COLO829 (cell line): ENCODE results near the gene QKI.
"Not testable (repeated sequence)": the region's sequence is repeated elsewhere in the genome, so short reads cannot be mapped to it uniquely, and the experiment has no call there.

Source experiments
- DNase-seq: peaks from one replicate; pipeline ENCODE4 v3.0.0; 2012; ENCODE audit warnings: low spot score

The QKI gene

DNA sequence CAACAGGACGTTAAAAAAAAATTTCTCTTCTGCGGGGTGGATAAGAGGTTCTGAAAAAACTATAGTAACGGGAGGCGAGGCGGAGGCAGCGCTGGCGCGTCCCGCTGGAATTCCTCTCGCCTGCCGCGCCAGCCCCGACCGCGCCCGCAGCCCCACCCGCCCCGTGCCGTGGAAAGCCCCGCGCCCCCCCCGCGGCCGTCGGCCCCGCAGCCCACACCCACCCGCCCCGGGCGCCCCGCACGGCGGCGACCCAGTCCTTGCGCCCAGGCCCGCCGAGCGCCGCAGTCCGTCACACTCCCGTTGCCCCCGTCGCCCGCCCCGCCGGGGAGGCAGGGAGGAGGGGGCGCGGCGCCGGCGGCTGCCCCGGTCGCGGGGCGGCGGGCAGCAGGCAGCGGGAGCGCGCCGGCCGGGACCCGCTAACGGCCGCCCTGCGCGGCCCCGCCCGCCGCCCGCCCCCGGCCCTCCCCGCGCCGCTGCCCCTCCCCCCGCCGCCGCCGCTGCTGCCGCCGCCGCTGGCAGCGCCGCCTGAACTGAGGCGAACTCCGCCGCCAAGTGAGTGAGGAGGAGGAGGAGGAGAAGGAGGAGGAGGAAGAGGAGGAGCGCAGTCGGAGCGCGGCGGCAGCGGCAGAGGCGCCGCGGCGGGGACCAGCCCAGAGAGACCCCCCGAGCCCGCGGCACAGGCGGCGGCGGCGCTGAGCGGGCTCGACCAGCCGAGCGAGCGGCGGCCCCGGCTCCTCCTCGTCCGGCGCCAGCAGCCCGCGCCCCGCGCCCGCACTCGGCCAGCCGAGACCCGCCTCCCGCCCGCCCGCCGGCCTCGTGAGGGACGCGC lies at the start of gene QKI:
TSS of gene QKI (plus strand) at position 602 of the 829 bp plus-strand sequence. CDS start 476 bp downstream, outside the sequence.
- DNase-seq = no peak

DNA sequence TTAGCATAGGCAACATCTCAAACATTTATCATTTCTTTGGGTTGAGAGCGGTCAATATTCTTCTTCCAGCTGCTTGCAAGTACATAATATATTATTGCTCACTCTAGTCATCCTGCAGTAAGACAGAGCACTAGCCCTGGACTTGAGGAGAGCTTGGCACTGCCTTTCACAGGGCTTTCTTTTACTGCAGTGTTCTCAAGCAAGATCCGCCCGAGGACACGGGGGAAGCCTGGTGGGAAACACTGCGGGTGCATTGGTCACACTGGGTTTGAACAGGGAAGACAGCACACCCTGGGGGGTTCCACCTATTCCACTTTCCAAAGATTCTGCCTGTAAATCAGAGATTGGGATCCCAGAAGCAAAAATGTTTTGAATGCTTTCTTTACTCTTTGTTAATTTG lies 48.2 kb upstream of the QKI start:
- DNase-seq = no peak

DNA sequence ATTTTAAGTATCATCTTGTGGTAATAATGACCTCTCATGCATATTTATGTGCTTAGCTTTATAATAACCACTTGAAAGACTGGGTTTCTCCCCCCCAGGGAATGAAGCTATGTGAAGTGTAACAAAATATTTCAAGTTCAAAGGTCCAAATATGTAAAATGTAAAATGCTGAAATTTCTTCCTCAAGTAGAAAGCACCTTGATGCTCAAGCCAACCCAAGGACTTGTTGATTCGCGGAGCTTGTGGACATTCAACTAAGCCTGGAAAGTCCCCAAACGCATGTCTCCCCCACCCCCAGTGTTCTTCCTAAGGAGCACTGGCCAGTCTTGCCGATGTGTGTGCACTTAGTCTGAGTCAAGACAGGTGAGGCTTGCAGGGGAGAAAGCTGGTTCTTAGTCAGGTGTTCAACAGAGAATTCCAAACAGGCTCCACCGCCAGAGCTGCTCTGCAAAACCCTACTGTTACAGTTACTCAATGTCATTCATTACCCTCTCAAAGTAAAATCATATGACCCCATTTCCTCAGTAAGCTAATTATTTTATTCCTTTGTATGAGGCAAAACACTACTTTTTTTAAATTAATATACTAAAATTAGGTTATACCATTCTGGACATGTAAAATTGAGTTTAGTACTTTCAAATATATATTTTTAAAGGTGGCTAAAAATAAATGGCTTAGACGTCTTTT lies 46.9 kb upstream of the QKI start:
- no peak for DNase-seq

DNA sequence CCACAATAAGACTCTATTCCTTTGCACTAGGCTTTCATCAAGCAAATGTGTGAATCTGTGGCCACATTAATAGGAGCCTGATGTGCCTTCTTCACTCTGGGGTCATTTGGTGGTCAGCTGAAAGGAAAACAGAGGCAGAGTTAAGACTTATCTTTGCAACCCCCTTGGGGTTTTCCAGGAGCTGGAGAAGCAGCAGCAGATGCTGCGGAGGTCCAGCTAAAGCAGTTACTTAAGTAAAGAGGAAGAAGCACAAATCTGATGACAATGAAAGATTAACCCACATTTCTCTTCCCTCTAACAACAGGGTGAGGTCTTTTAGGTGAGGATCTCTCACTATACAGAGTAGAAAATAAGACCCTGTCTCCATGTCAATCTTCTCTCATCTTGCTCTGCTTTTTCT lies 45.4 kb upstream of the QKI start:
- DNase-seq = no peak

DNA sequence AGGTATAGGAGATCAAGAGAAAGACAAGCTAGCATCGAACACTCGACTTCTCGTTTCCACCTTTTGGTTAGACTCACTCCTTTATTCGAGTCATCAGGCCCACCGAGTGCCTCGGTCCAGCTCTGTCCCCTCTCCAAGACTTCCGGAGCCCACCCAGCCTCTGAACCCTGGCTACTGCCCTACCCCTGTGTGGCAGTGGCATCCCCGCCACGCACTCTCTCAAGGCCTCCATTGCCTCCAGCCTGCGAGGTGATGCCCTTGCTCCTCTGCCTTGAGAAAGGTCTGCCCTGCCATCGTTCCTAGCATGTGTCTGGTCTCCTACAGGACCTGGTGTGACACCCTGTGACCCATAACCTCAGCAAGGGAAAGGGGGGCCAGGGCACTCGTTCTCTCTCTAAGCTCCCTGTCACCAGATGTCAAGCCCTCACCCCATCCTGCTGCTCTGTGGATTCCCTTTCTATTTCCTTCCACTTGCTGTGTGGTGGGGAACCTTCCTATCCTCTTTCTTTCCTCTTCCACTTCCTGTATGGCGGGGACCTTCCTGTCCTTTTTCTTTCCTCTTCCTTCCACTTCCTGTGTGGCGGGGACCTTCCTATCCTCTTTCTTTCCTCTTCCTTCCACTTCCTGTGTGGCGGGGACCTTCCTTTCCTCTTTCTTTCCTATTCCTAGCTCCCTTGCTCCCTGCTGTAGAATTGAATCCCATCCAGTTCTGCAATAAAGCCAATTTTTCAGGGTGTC lies 44.7 kb upstream of the QKI start:
- no peak for DNase-seq

DNA sequence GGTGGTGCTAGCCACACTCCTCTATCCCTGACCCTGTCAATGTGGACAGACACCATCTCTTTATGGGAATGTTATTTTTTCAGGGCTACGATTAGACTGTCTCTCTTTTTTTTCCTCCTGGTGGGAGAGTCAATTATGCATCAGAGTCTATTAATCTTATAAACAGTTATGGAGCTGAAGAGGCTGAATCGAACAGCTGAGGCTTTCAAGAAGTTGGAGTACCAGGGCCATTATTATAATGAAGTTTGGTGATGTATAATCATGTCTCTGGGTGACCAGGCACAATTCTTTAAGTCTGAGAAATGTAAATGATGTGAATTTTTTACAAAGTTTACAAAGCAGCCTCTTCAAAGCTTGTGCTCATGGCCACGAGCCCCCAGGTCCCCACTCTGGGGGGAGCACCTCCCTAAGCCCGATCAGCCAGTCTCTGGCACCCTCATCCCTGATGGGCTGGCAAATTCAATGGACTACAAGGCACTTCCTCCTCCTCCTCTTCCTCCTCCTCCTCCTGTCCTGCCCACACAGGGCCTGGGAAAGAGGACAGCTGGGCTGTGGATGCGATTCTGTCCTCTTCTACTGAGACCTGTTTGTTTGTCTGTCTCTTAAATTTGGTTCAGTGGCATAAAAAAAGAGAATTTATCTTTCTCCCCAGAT lies 43.9 kb upstream of the QKI start:
- DNase-seq = no peak

DNA sequence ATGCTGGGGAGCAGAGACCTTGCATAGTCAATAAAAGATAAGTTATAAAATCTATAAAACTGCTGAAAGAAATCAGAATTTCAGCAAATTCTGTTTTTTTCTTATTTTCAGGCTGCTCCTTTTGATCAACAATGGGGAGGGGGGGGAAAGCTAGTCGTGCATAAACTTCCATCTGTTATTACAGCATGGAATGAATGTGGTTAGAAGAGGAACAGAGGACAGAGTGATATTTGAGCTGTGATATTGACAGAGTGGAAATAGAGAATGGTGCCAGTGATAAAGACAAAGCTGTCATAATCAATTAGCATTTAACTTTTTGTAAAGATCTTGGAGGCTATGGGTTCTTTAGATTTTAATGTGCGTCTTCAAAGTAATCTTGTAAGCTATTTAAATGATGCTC lies 43.4 kb upstream of the QKI start:
- DNase-seq = no peak

DNA sequence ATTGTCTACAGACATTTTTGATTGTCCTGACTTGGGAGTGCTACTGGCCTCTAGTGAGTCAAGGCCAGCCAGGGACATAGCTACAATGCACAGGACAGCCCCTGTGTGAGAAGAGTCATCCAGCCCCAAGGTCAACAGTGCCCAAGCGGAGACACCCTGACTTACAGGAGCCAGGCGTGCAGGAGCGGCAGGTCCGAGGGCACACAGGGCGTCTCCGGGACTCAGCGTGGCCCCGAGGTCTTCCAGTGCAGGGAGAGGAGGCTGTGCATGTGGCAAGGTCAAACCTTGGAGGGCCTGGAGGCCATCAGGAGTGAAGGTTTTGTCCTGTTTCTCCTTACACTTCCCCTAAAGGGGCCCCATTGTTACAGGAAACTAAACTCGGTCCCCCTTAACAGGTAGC lies 41.3 kb upstream of the QKI start:
- DNase-seq = no peak

DNA sequence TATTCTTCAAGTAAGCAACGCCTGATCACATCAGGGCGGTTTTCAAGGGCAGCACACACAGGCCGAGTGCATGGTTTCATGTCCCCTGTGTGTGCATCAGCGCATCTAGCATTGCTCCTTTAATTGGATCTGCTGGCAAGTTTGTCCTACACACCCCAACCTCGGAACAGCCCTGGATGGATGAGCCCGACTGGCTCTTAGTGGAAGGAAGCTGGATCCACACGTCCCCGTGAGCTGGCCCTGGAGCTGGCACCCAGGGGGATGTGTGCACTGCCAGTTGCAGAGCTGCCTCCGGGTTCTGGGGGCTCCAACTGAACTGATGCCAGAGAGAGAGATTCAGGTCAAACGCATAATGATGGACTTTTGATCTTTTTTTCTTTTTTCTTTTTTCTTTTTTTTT lies 39.2 kb upstream of the QKI start:
- no peak for DNase-seq

DNA sequence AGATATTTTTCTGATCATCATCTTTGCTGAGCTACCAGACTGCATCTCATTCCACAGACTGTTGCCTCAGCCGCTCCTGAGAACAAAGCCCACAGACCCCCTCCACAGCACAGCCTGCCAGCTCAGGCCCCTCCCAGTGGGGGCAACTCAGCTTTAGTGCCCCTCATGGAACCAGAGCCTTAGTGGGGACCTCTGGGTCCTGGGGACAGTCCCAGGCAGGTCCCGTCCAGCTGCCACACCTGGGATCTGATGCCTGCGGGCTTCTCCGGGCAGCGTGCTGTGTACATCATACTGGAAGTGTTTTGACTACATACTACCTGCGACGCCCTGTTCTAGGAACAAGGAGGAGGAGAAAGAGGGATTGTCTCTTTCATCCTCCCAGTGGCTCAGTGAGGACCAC lies 38.3 kb upstream of the QKI start:
- no peak for DNase-seq

DNA sequence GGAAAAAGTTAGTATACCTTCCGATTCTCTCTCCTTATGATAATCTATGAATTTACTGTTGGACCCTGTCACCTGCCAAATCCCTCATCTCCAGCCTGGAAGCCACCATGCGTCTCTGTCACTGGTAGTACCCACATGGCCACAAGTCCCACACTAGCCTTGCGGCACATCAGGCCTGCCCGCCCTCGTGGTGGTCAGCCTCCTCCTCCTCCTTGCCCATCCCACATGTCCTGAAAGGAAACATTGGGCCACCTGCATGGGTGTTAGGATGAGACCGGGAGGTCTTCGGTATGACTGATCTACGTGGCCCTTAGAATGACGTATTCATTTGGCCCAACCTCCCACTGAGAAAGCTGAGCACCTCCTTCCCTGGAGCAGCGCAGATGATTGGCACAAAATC lies 37.0 kb upstream of the QKI start:
- no peak for DNase-seq

DNA sequence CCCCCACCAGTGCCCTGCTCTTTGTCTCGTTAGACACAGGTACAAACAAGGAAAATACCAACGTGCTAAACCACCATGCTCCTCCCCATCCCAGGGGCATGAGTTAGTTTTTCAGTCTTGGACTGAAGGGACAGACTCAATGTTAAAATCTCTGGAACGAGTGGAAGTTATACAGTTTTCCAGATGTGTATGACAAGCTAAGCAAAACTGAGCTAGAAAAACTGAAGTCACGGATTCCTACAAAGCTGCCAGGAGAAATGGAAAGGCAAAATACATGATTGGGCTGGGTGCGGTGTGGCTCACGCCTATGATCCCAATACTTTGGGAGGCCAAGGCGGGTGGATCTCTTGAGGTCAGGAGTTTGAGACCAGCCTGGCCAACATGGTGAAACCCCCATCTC lies 34.3 kb upstream of the QKI start:
- no peak for DNase-seq

DNA sequence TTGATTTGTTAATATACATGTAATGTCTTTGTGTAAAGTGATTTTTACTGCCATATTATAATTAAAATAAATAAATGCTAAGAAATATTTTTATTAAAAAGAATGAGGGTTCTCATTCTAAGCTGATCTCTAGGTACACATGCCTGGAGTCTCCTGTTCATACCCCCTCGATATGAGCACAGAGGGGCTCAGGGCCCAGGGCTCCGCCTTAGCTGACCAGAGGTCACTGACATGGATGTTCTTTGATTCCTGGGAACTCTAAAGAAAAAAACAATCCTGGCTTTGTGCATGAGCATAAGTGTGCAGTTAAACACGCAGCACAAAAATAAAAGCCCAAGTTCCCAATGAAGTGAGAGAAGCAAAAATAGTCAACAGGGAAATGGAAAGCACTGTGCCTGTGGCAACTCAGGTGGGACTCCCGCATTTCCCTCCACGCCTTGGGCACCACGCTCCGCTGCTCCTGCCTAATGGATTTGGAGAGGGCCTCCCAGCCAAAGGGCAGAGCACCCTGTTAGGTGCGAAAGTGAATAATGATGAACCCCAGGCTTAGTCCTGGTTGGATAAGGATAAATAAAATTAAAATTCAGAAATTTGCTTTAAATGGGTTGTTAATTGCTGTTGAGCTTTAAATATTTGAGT lies 33.3 kb upstream of the QKI start:
- no peak for DNase-seq

DNA sequence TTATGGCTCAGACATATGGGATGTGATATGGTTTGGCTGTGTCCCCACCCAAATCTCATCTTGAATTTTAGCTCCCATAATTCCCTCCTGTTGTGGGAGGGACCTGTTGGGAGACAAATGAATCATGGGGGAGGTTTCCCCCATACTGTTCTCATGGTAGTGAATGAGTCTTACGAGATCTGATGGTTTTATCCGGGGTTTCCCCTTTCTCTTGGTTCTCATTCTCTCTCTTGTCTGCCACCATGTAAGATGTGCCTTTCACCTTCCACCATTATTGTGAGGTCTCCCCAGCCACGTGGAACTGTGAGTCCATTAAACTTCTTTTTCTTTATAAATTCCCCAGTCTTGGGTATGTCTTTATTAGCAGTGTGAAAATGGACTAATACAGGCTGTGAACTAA lies 31.1 kb upstream of the QKI start:
- DNase-seq = not testable (repeated sequence)

DNA sequence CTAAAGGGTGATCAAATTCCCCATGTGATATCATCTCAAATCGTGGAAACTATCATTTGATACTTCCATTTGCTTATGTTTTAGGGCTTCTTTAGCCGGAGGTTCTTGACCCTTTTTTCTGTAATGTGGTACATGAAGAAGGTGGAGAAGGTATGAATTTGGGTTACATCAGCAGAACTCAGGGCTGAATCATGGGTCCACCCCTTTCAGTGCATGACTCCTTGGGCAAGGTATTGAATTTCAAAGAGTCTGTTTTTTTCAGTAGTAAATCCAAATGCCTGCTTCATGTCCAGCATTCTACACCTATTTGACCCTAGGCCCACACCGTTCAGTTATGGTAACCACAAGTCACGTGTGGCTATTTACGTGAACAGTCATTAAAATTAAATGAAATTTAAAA lies 30.6 kb upstream of the QKI start:
- DNase-seq = no peak

DNA sequence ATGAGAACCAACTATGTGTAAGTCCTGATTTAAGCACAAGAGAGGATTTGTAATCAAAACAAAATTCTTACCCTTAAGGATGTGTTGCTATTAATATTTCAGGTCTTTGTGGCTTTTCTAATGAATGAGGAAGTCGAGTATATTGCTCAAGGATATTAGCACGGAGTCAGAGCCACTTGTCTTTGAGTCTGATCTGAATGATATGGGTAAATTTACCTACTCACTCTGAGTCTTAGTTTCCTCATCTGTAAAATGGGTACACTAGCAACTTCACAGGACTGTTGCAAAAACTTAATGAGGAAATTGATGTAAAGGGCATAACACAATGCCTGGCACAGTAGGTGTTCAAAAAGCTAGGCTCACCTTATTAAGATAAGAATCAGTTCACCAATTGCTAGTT lies 30.0 kb upstream of the QKI start:
- no peak for DNase-seq

DNA sequence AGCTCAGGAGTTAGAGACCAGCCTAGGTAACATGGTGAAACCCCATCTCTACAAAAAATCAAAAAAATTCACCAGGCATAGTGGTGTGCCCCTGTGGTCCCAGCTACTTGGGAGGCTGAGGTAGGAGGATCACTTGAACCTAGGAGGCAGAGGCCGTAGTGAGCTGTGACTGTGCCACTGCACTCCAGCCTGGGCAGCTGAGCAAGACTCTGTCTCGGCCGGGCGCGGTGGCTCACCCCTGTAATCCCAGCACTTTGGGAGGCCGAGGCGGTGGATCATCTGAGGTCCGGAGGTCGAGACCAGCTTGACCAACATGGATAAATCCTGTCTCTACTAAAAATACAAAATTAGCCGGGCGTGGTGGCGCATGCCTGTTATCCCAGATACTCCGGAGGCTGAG lies 29.0 kb upstream of the QKI start:
- DNase-seq = not testable (repeated sequence)

DNA sequence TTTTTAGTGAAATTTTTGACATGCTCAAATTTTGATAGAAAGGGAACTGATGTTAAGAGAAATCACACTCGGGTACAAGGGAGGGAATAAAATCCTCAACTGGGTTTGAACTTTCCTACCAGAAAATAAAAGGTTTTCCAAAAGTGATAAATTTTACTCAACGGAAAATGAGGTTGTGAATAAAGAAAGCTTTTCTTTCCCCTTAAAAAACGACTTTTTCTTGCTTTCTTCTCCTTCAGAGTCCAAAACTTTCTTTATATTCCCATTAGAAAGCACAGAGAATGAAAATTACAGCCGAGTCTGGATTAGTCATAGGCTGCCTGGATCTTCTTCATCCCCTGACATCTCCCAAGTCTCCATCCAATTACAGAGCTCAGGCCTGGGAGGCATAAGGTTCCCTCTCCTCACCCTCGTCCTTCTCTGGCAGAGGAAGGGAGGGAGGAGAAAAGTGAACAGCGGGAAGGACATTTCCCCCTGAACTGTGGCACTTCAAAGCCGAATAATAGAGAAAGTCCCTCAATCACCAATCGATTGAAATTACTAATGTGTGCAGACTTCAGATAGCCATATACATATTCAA lies 28.1 kb upstream of the QKI start:
- DNase-seq = no peak

DNA sequence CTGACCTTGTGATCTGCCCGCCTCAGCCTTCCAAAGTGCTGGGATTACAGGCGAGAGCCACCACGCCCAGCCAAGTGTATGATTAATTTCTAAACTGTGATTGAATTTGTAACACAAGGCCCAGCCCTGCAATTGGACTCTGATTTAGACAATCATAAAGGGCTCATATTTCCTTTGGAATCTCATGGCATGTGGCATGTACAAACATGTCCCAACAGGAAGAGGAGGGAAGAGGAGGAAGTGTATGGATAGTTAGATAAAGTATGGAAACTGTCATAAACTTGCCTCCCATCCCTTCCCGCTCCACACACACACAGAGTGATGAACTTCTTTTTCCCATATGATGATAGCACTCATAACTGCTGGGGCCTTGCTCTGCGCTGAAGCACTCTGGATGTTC lies 27.2 kb upstream of the QKI start:
- DNase-seq = no peak

DNA sequence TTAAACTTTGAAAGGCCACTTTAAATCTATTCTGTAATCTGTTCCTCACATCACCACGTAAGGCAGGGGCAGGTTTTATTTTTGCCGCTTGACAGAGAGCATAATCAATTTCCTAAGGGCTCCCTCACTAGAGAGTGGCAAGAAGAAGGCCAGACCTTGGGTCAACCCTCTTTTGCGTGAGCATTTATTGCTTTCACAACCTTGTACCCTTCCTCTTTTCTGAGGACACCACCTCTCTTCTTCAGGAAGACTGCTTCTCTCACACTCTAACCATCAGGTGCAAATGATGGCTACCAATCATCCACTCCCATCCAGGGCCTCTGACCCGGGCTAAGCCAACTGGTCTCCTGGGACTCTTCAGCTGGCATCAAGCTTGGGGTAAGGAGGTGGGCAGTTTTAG lies 25.2 kb upstream of the QKI start:
- DNase-seq = no peak

DNA sequence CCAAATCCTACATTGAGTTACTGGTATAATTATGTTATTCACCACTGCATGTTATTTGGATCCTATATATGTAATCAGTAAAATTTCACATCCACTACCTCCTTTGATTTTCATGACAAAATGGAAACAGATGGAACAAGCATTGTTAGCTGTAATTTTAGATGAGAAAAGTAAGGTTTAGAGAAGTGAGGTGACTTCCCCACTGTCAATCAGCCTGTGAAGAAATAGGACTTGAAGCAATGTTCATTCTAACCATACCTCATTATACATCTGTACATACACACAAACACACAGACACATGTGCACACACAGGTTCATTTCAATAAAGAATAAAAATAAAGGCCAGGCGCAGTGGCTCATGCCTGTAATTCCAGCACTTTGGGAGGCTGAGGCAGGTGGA lies 23.7 kb upstream of the QKI start:
- DNase-seq = no peak

DNA sequence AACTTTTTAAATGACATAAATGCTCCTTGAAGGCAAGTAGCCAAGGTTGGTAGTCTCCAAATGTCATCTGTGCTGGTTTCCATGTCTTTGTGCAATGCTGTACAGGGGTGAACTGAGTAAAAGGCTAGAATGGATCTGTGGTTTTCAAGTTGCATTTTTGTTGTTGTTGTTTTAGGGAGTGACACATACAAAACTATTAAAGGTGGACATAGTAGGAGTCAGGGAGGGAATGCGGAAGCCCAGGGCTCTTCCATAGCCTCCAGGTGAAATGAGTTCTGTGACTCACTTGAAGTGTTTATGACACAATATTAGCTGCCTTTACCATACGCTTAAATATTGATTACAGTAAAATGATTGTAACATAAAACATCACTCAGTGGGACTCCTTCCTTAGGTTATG lies 22.5 kb upstream of the QKI start:
- DNase-seq = no peak
